Stomach smooth muscle (tissue), 2 donors: Measurements from ENCODE around the gene SDK2.

Source experiments
- H3K27ac ChIP-seq: one replicate; pipeline ENCODE4 v1.7.0; 2013; ENCODE audit warnings: mild to moderate bottlenecking, low read length, inconsistent platforms
- H3K27me3 ChIP-seq, 2 donors: one replicate each; pipeline ENCODE4 v1.7.0; 2013; ENCODE audit warnings: low read length in 2 of 2; ENCODE audit not compliant: insufficient read depth in 2 of 2, control insufficient read depth in 1 of 2
- H3K36me3 ChIP-seq, 2 donors: one replicate each; pipeline ENCODE4 v1.7.0; 2013; ENCODE audit warnings: low read length in 2 of 2; ENCODE audit not compliant: control insufficient read depth in 2 of 2, insufficient read depth in 2 of 2
- H3K4me1 ChIP-seq: one replicate; pipeline ENCODE4 v1.7.0; 2013; ENCODE audit warnings: low read length; ENCODE audit not compliant: control insufficient read depth, insufficient read depth
- H3K4me3 ChIP-seq, 2 donors: one replicate each; pipeline ENCODE4 v1.7.0; 2013; ENCODE audit warnings: low read length in 2 of 2
- H3K9ac ChIP-seq, 2 donors: one replicate each; pipeline ENCODE4 v1.7.0; 2013; ENCODE audit warnings: low read length in 2 of 2, mild to moderate bottlenecking in 1 of 2
- H3K9me3 ChIP-seq, 2 donors: one replicate each; pipeline ENCODE4 v1.7.0; 2013; ENCODE audit warnings: low read length in 2 of 2; ENCODE audit not compliant: control insufficient read depth in 2 of 2
- donor health status: healthy.
- donor health status: Pancreatic carcinoma.

Gene SDK2

DNA sequence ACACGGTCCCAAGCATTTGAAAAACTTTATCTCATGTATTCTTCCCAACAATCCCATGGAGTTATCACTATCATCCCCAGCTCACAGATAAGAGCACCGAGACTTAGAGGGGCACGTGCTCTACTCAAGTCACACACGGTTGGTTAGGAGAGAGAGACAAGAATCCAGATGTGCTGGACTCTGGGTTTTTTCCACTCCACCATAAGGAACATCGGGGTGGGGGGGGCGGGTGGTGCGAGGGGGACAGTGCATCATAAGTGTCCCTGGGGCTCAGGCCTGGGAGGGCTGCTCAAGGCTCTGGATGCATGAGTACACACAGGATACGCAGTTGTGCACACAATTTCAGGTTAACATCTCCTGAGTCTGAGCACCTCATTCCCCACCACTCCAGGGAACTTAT is 339.8 kb downstream of the SDK2 start:
- Histone ChIP-seq H3K4me1 (peaks cover 77% of the 10 kb centered on the region), H3K27ac (peak overlapping the region; percentile 89), H3K4me3 (peak overlapping the region; percentile 72 to 74), H3K36me3 (peaks cover 0 to 3% of the 10 kb centered on the region in 2 donors), H3K9me3 (no peaks in the 10 kb centered on the region), H3K27me3 (no peaks in the 10 kb centered on the region), H3K9ac (peak overlapping the region; percentile 74 to 83)

DNA sequence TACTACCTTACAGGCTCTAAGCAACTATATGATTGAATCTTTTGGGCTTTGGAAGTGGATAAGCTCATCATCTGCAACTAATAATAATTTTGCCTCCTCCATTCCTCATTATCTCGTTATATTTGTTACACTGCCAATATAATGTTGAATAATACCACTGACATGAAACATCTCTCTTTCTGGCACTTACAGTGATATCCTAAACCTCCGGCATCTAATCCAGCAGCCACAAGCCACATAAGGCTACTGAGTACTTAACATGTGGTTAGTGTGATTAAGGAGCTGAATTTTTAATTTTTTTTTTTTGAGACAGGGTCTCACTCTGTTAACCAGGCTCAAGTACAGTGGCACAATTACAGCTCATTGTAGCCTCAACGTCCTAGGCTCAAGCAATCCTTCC is 342.1 kb downstream of the SDK2 start:
- Histone ChIP-seq H3K27me3 (no peaks in the 10 kb centered on the region), H3K9me3 (no peaks in the 10 kb centered on the region), H3K4me1 (peaks cover 67% of the 10 kb centered on the region), H3K36me3 (no peaks in the 10 kb centered on the region), H3K4me3 (no peak overlapping the region), H3K27ac (no peak overlapping the region), H3K9ac (no peak overlapping the region)

DNA sequence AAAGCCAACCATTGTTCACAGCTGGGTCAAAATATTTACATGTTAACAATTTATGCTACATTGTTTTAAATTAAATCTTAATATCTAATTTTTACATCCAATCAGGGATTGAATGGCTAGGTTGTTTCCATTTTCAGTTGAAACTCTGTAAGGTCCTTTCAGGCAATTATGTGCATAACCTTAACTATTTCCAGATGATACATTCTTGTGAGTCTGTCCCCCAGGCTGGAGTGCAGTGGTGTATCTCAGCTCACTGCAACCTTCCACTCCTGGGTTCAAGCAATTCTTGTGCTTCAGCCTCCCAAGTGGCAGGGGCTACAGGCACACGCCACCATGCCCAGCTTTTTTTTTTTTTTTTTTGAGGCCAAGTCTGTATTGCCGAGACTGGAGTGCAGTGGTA is 342.9 kb downstream of the SDK2 start:
- Histone ChIP-seq H3K9me3 (no peaks in the 10 kb centered on the region), H3K4me3 (no peak overlapping the region), H3K27me3 (no peaks in the 10 kb centered on the region), H3K36me3 (no peaks in the 10 kb centered on the region), H3K27ac (no peak overlapping the region), H3K9ac (no peak overlapping the region), H3K4me1 (peaks cover 59% of the 10 kb centered on the region)

DNA sequence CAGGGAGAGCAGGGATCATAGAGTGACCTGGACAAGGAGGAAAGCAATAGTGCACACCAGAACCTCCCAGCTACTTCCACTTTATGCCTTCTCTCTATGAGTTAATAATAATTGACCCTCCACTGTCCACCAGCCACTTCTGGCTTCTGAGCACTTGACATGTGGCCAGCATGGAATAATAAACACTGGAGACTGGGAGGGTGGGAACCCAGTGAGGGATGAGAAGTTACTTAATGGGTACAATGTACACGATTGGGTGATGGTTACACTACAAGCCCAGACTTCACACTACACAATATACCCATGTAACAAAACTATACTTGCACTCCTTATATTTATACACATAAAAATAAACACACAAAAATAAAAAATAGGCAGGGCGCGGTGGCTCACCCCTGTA is 343.9 kb downstream of the SDK2 start:
- Histone ChIP-seq H3K9ac (no peak overlapping the region), H3K36me3 (no peaks in the 10 kb centered on the region), H3K27me3 (no peaks in the 10 kb centered on the region), H3K4me1 (peaks cover 49% of the 10 kb centered on the region), H3K4me3 (no peak overlapping the region), H3K9me3 (no peaks in the 10 kb centered on the region), H3K27ac (peak overlapping the region; percentile 41)

DNA sequence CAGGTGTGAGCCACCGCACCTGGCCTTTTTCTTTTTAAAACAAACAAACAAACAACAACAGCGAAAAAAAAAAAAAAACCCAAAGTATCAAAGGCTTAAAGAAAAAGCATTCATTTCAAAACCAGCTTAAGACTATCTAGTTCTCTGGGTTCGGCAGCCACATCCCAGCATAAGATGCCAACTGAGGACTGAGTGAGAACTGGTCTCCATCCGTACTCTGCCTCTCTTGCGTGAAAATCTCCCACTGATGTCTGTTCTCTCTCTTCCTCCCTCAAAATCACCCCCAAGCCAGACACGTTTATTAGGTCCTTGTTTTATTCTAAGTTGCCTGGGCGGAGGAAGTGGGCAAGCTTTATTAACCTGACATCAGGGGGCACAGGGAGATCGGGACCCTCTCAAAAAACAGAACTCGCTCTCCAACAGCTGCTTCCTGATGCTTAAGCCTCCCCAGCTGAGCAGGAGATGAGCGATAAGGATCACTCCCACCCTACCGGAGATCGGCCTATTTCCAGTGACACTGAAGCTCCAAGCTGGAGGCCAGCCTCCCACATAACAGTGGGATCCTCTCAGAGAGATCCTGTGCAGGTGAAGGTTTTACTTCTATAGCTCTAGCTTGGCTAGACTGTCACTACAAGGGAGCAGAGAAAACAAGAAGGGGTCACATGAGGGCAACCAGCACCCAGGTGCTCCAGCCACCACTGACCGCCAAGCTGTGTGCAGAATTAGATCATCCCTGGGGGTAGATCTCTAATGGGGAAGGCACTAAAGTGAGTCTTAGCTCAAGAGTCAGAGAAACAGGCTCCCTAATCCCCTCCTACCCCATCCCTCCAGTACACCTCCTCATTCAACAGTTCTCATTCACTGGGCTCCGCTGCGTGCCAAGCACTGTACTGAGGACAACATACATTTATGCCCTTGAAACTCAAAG is 346.0 kb downstream of the SDK2 start:
- Histone ChIP-seq H3K4me1 (peaks cover 44% of the 10 kb centered on the region), H3K9me3 (no peaks in the 10 kb centered on the region), H3K27ac (peak overlapping the region; percentile 55), H3K36me3 (no peaks in the 10 kb centered on the region), H3K27me3 (no peaks in the 10 kb centered on the region), H3K4me3 (peak overlapping the region; percentile 14 to 29), H3K9ac (peak overlapping the region; percentile 17 to 36)

DNA sequence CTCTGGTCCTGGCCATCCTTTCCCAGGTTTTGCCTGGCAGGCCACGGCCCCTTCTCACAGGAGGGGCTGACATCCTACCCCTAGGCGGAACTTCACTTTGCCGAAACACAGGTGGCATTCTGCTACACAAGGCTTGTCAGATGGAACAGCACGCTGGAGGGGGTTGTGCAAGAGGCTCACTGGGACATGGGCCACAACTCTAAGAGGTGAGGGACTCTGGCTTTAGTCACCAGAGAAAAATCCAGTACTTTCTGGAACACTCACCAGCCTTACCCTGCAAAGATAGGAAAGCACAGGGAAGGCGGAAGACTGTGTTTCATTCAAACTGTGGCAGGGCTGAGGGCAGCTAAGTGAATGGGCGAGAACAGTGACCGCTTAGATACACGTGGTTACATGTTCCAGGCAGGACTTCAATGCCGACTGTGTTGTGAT is 350.7 kb downstream of the SDK2 start:
- peak overlapping the region in 1 of 2 donors; percentile 22 for H3K4me3 ChIP-seq
- H3K27ac ChIP-seq: peak overlapping the region; percentile 89
- no peaks in the 10 kb centered on the region for H3K27me3 ChIP-seq
- no peaks in the 10 kb centered on the region for H3K9me3 ChIP-seq
- H3K9ac ChIP-seq: peak overlapping the region in 1 of 2 donors; percentile 42
- no peaks in the 10 kb centered on the region for H3K36me3 ChIP-seq
- peaks cover 62% of the 10 kb centered on the region for H3K4me1 ChIP-seq

DNA sequence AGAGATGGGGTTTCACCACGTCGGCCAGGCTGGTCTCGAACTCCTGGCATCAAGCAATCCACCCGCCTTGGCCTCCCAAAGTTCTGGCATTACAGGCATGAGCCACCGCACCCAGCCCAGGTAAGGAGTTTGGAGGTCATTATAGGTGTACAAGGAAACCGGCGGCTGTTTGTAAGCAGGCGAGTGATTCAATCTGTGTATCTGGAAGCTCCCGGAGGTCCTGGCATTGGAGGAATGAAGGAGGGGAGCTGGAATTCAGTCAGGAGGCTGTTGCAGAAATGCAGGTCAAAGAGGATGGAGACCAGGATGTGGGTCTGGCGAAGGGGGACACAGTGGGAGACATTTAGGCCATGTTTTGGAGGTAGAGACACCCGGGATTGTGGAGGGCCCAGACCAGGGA is 351.2 kb downstream of the SDK2 start:
- H3K27ac ChIP-seq: peak overlapping the region; percentile 89
- H3K4me3 ChIP-seq: peak overlapping the region in 1 of 2 donors; percentile 22
- H3K36me3 ChIP-seq: no peaks in the 10 kb centered on the region
- H3K9ac ChIP-seq: peak overlapping the region in 1 of 2 donors; percentile 42
- H3K4me1 ChIP-seq: peaks cover 62% of the 10 kb centered on the region
- no peaks in the 10 kb centered on the region for H3K27me3 ChIP-seq
- H3K9me3 ChIP-seq: no peaks in the 10 kb centered on the region

DNA sequence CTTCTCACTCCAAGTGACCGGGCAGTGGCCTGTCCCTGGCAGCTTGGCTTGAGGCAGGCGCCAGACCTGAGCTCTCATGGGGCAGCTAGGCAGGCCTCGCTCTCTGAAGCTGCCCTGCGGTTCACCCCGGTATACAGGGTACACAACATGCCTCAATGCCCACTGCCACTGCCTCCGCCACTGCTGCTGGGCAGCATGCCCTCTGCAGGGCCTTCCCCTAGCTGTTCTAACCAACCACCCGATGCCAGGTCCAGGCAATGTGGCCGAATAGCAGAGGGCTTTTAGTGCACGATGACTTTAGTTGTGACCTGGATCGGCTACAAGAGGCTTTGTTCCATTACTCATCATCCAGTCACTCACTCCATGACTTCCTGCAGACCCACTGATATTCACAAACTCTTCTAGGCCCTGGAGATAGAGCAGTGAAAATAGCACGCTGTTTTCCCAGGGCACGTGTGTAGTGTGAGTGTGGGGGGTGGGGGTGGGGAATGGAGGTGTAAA is 352.2 kb downstream of the SDK2 start:
- Histone ChIP-seq H3K4me3 (peak overlapping the region; percentile 2 to 52), H3K9me3 (no peaks in the 10 kb centered on the region), H3K27me3 (no peaks in the 10 kb centered on the region), H3K9ac (peak overlapping the region; percentile 47 to 53), H3K36me3 (no peaks in the 10 kb centered on the region), H3K4me1 (peaks cover 71% of the 10 kb centered on the region), H3K27ac (peak overlapping the region; percentile 89)

DNA sequence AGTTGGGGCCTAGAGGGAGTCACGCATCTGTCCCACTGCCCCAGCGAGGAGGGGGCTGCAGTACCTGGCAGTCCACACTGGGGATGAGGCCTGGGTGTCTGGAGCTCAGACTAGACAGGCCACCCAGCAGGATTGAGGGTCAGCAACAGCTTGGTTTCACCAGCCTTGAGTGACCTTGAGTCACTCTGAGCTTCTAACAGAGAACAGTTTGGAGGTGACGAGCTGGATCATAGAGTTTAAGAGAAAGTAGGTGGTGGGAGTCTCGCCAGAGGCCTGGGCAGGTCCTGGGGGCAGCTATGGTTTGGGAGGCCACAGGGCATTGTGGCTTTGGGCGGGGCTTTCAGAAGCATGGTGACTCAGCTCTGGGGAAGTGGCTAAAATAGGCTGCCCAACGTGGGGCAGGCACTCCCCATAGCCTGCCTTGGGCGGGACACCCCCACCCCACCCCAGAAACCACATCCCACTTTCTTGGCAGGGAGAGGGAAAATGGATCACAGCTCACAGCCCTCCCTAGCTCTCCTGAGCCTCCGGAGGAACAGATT is 352.9 kb downstream of the SDK2 start:
- Histone ChIP-seq H3K27me3 (no peaks in the 10 kb centered on the region), H3K9ac (peak overlapping the region; percentile 47 to 53)

DNA sequence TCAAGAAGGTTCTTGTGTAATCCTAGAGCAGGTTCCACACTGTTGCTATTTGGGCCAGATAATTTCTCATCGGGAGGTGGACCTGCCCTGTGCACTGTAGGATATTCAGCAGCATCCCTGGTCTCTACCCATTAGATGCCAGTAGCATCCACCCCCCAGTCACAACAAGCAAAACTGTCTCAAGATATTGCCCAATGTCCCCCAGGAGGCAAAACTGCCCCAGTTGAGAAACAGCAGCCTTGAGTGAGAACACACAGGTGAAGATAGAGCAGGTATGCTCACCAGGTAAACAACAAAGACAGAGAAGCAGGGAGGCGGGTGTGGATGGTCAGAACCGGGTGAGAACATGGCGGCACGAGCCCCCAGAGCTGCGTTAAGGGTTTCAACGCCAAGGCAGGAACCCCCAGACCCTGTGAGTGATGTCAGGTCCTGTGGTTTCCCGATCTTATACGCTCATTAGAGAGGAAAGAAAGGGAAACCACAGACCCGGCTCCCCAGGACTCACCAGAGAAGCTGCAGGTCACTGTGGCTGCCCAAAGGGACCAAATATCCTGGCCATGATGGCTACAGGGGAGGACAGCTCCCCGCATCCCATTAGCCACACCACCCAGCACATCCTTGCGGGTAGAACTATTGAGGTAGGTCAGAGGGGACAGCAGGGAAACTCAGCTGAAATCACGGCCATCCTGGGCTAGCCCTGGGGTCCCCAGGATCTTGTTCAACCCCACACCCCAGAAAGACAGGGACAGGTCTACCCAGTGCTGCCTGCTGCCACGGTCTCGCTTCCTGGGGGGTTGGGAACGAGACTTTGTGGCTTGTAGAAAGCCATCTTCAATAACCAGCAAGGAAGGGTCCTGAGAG is 353.6 kb downstream of the SDK2 start:
- Histone ChIP-seq H3K4me3 (peak overlapping the region in 1 of 2 donors; percentile 35), H3K4me1 (peaks cover 86% of the 10 kb centered on the region)

More for the DNA sequence above, 352.9 kb downstream of the SDK2 start:
- H3K27ac ChIP-seq: peak overlapping the region; percentile 89
- peaks cover 79% of the 10 kb centered on the region for H3K4me1 ChIP-seq
- peaks cover under 1 to 2% of the 10 kb centered on the region in 2 donors for H3K36me3 ChIP-seq
- no peaks in the 10 kb centered on the region for H3K9me3 ChIP-seq
- H3K4me3 ChIP-seq: peak overlapping the region; percentile 2 to 52

More for the DNA sequence above, 353.6 kb downstream of the SDK2 start:
- H3K27me3 ChIP-seq: no peaks in the 10 kb centered on the region
- no peaks in the 10 kb centered on the region for H3K9me3 ChIP-seq
- H3K9ac ChIP-seq: peak overlapping the region in 1 of 2 donors; percentile 5
- peak overlapping the region; percentile 89 for H3K27ac ChIP-seq
- peaks cover 8 to 9% of the 10 kb centered on the region in 2 donors for H3K36me3 ChIP-seq
